GM23338 (cell line): ENCODE results near the gene MYO16.

Experiments
- CREB1 ChIP-seq: fragments of 250-450 bp; sonication (Bioruptor Pico); IDR thresholded peaks from 2 replicates; pipeline ENCODE4 v1.5.0; 2020; ENCODE audit warnings: low read depth, mild to moderate bottlenecking, moderate library complexity
- CTCF ChIP-seq, 2 experiments: fragments of 200-600 bp in 1 of 2; sonication (generic) in 1 of 2; conservative IDR thresholded peaks; 2 replicates each; pipeline versions ENCODE4 v1.5.1 to v1.6.1; 2016 to 2017; ENCODE audit warnings: antibody characterized with exemption in 2 of 2, low read depth in 2 of 2, mild to moderate bottlenecking in 2 of 2, moderate library complexity in 1 of 2
- ETS1 ChIP-seq: IDR thresholded peaks from 2 replicates; pipeline ENCODE4 v1.6.1; 2016; ENCODE audit warnings: antibody characterized with exemption
- EZH2 ChIP-seq: fragments of 200-600 bp; sonication (generic); IDR thresholded peaks from one replicate; pipeline ENCODE4 v1.8.0; 2017; ENCODE audit warnings: antibody characterized with exemption, mild to moderate bottlenecking, low read depth; ENCODE audit not compliant: unreplicated experiment
- EZH2phosphoT487 ChIP-seq: fragments of 200-600 bp; sonication (generic); IDR thresholded peaks from one replicate; pipeline ENCODE4 v1.8.1; 2018; ENCODE audit warnings: antibody characterized with exemption; ENCODE audit not compliant: unreplicated experiment
- JUNB ChIP-seq: IDR thresholded peaks from one replicate; pipeline ENCODE4 v1.6.1; 2016; ENCODE audit warnings: antibody characterized with exemption; ENCODE audit not compliant: unreplicated experiment
- POLR2AphosphoS5 ChIP-seq: IDR thresholded peaks from 2 replicates; pipeline ENCODE4 v1.6.1; 2016; ENCODE audit warnings: antibody characterized with exemption, low read depth
- REST ChIP-seq: IDR thresholded peaks from one replicate; pipeline ENCODE4 v1.6.1; 2018; ENCODE audit warnings: antibody characterized with exemption; ENCODE audit not compliant: unreplicated experiment
- STAT1 ChIP-seq: IDR thresholded peaks from one replicate; pipeline ENCODE4 v1.6.1; 2016; ENCODE audit warnings: antibody characterized with exemption; ENCODE audit not compliant: unreplicated experiment
- ZNF114 ChIP-seq: fragments of 250-450 bp; sonication (Bioruptor Pico); IDR thresholded peaks from 2 replicates; pipeline ENCODE4 v1.5.0; 2020; ENCODE audit warnings: mild to moderate bottlenecking, moderate library complexity
- ZNF331 ChIP-seq: fragments of 250-450 bp; sonication (Bioruptor Pico); IDR thresholded peaks from 2 replicates; pipeline ENCODE4 v1.5.0; 2020; ENCODE audit warnings: low read depth, mild to moderate bottlenecking, moderate library complexity

GRCh38 chr13:109175666-109176065, 546.3 kb downstream of the MYO16 start:
- TF ChIP-seq CTCF (conservative IDR thresholded peaks at IDR 0.05; ENCODE audit: low read depth in 2 of 2) (no peak), JUNB (no peak), REST (no peak), POLR2AphosphoS5 (no peak), ZNF331 (CRISPR knock-in tag) (no peak), EZH2 (no peak), EZH2phosphoT487 (no peak), STAT1 (no peak), ETS1 (no peak), ZNF114 (no peak), CREB1 (CRISPR knock-in tag) (no peak)
